Measurements from ENCODE around the gene TAC3. TPM values are rescaled to one million over a fixed set of nuclear protein-coding genes. Genes with fewer than 3 reads are reported as not detected.
"Not testable (repeated sequence)": the region's sequence is repeated elsewhere in the genome, so short reads cannot be mapped to it uniquely, and the experiment has no call there.

TAC3 gene
- polyA plus RNA-seq (ENCODE audit: insufficient read length in 10 of 10) = under 1 TPM in 4 of 10 donors, not detected in 6; 0.24 to 0.75 (median 0.52) TPM
- long read RNA-seq, donor 1 = 0 reads
- long read RNA-seq, donor 2 = 0 reads
- long read RNA-seq, donor 3 = 0 reads
- long read RNA-seq, donor 4 = 0 reads
- long read RNA-seq, donor 5 = 0 reads
- long read RNA-seq, donor 6 = 0 reads
- long read RNA-seq, donor 7 = 0 reads
- long read RNA-seq, donor 8 = 0 reads
- long read RNA-seq, donor 9 = 0 reads

GRCh38 chr12:57016348-57016747 is at the start of gene TAC3:
Gene TAC3, minus strand, starts transcription at chr12:57016529. Its CDS starts 732 bp downstream, at chr12:57015797.
- no peak for DNase-seq

- DNase-seq = no peak
These were observed 47.8 kb upstream of the TAC3 start for GRCh38 chr12:57063991-57064685.

GRCh38 chr12:57058454-57058853 is 42.1 kb upstream of the TAC3 start:
- DNase-seq = no peak

GRCh38 chr12:57057067-57057751 is 40.9 kb upstream of the TAC3 start:
- DNase-seq = no peak

- DNase-seq = no peak
These were observed 39.5 kb upstream of the TAC3 start for GRCh38 chr12:57055824-57056223.

- not testable (repeated sequence) for DNase-seq
These were observed 37.6 kb upstream of the TAC3 start for GRCh38 chr12:57053901-57054300.

GRCh38 chr12:57053146-57053545 is 36.8 kb upstream of the TAC3 start:
- DNase-seq = not testable (repeated sequence)

- no peak for DNase-seq
These were observed 34.7 kb upstream of the TAC3 start for GRCh38 chr12:57051011-57051410.

- DNase-seq = no peak
These were observed 33.6 kb upstream of the TAC3 start, which contains the start of gene MYO1A for GRCh38 chr12:57049890-57050289. Gene MYO1A, minus strand, starts transcription at chr12:57050129. Its CDS starts 1,806 bp downstream, at chr12:57048323.

- no peak for DNase-seq
These were observed 32.8 kb upstream of the TAC3 start for GRCh38 chr12:57049119-57049446.

GRCh38 chr12:57048423-57049118 is 32.2 kb upstream of the TAC3 start:
- DNase-seq = no peak

- no peak for DNase-seq
These were observed 31.7 kb upstream of the TAC3 start for GRCh38 chr12:57047981-57048380.

GRCh38 chr12:57046947-57047890 is 30.9 kb upstream of the TAC3 start:
- DNase-seq = no peak

GRCh38 chr12:57046086-57046791 is 29.9 kb upstream of the TAC3 start:
- DNase-seq = no peak

GRCh38 chr12:57044889-57045288 is 28.6 kb upstream of the TAC3 start:
- no peak for DNase-seq

GRCh38 chr12:57044468-57044867 is 28.1 kb upstream of the TAC3 start:
- no peak for DNase-seq

- no peak for DNase-seq
These were observed 26.4 kb upstream of the TAC3 start for GRCh38 chr12:57042695-57043094.

GRCh38 chr12:57040750-57041149 is 24.4 kb upstream of the TAC3 start:
- DNase-seq = no peak

GRCh38 chr12:57040211-57040610 is 23.9 kb upstream of the TAC3 start:
- DNase-seq = no peak

- DNase-seq = no peak
These were observed 22.9 kb upstream of the TAC3 start for GRCh38 chr12:57039016-57039798.
